ENCODE measurements around the gene LIPE.

The LIPE gene

DNA sequence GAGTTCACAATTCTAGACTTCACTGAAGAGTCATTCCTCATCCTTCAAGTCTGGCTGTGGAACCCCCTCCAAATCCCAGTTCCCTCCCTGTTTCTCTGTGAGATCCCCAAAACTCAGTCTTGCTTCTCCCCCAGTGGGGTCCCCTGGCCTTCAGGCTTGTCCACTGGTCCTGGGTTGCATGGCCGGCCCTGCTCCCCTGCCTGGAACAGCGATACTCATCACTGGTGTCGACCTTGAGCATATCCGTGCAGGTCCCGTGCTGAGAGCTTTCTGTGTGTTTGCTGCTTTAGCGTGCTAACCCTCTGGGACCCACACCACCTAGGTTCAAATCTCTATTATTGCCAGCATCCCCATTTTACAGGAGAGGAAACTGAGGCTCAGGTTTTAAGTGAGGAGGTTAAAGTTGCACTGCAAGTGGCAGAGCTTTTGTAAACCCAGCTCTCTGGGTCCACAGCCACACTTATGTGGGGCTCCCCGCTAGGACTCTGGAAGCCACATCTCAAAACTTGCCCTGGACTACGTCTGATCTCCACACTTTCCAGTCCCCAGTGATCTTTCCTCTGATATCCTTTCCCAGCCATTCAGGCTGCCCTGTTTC lies 15.5 kb downstream of the LIPE start:
- DNase-seq = no peak

DNA sequence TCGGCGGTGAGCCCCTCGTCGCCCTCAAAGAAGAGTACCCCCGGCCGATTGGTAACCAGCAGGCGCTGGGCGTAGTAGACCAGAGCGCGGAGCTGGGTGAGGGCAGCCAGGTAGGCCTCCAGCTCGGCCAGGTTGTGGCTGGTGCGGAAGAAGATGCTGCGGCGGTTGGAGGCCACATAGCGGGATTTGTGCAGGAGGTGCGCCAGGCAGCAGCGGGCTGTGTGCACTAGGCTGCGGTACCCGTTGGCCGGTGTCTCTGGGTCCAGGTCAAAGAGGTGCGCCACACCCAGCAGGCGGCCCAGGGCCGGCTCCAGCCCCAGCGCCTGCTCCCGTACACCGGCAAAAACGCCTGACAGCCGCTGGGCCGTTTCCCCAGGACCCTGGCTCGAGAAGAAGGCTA lies 16.8 kb downstream of the LIPE start:
- DNase-seq = no peak

DNA sequence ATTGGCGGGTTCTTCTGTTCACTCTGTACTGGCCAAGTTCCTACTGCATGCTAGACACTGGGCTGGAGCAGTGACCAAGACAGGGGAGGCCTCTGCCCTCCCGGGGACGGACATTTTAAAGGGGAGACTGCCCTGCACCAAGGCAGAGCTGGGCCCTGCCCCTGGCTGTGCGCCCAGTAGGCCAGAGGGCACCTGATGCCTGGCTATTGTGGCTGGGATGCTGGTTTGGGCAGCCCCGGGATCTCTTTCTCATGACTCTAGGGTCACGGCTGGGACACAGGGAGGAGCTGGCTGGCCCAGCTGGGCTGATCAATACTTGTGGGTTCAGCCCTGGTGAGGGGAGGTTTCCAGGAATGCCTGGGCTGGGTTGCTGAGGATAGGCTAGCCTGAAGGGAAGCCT lies 17.7 kb downstream of the LIPE start:
- DNase-seq = no peak

DNA sequence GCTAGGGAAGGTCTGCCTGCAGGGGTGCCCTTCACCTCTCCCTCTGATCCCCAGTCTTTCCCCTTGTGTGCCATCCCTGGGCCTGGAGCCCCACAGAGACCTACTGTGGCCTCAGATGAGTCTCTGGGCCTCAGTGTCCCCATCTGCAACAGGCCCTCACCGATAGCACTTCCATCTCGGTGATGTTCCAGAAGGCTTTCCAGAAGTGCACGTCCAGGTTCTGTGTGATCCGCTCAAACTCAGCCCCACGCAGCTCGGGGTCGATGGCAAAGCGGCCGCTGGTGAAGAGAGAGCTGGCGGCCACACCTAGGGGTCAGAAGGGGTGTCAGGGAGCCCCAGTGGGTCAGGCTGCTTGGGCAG lies 19.4 kb downstream of the LIPE start:
- DNase-seq = no peak

DNA sequence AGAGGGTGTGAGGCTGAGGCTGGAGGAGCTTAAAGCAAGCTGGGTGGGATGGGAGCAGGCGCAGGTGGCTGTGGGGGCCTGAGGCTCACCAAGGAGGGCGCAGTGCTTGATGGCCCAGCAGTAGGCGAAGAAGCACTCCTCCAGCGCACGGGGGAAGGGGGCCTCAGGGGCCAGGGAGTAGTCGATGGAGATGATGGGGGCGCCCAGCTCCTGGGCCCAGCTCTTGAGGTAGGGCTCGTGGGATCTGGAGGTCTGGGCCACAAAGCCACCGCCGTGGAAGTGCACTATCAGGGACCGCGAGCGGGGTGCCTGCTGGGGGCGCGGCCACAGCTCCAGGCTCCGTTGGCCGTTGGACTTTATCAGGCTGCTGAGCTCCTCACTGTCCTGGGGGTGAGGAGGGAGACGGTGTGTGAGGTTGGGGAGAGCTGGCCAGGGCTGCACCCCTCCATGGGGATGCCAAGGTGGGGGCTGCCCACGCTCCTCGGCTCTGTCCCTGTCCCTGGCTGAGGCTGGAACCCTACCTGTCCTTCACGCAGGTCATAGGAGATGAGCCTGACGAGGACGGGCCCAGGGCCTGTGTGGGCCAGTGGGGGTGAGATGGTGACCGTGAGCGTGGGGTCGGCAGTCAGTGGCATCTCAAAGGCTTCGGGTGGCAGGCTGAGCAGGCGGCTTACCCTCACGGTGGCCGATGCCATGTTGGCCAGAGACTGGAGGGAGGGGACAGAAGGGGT lies 19.9 kb downstream of the LIPE start:
- no peak for DNase-seq

DNA sequence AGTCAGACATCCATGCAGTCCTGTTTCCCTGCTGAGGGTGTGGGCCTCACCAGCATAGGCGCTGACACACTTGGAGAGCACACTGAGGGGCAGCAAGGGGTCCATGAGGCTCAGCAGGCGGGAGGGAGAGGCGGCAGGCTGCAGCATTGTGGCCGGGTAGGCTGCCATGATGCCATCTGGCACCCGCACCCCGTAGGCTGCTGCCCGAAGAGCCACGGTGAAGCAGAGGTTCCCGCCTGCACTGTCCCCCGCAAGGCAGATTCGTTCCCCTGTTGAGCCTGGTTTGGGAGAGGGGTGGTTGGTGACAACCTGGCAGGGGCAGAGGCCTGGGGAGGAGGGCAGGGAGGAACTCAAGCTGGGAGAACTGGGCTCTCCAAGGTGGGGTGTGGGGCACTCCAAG lies 21.1 kb downstream of the LIPE start:
- no peak for DNase-seq

DNA sequence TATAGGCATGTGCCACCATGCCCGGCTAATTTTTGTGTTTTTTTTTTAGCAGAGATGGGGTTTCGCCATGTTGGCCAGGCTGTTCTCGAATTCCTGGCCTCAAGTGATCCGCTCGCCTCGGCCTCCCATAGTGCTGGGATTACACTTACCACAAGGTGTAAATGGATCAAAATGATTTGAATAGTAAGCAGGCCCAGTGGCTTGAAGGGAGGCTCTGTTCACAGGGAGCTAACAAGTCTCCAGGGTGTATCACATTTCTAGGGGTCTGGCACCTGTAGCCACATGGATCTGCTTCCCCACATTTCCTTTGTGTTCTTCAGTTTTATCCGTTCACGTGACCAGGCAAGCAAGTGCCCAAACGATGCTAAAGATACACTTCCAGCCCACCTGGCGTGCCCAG lies 23.6 kb downstream of the LIPE start:
- no peak for DNase-seq

DNA sequence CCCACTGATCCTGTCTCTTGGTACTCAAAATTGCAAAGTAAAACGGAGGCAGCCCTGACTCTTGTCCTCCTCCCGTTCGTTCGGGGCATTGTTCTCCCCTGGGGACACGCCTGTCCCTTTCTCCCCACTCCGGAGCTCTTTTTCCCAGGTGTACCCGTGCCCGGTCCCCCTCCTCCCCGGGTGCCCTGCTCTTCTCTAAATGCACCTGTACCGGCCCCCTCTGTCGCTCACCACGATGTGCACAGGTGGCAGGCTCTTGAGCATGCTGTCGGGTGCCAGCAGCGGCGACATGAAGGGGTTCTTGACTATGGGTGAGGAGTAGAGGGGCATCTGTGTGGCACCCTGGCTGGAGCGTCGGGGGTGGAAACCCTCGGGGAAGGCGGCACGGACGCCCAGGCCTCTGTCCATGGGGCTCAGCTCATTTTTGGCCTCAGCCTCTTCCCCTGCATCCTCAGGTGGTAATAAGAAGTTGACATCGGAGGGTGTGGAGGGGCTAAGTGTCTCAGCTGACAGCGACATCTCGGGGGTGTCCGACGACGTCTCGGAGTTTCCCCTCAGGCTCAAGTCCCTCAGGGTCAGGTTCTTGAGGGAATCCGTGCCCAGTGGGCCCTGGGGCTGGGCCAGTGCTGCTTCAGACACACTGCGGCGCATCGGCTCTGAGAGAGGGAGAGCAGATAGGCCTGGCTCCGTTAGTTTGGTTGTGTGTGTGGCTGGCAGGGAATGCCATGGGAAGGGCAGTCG lies 24.6 kb downstream of the LIPE start:
- no peak for DNase-seq

DNA sequence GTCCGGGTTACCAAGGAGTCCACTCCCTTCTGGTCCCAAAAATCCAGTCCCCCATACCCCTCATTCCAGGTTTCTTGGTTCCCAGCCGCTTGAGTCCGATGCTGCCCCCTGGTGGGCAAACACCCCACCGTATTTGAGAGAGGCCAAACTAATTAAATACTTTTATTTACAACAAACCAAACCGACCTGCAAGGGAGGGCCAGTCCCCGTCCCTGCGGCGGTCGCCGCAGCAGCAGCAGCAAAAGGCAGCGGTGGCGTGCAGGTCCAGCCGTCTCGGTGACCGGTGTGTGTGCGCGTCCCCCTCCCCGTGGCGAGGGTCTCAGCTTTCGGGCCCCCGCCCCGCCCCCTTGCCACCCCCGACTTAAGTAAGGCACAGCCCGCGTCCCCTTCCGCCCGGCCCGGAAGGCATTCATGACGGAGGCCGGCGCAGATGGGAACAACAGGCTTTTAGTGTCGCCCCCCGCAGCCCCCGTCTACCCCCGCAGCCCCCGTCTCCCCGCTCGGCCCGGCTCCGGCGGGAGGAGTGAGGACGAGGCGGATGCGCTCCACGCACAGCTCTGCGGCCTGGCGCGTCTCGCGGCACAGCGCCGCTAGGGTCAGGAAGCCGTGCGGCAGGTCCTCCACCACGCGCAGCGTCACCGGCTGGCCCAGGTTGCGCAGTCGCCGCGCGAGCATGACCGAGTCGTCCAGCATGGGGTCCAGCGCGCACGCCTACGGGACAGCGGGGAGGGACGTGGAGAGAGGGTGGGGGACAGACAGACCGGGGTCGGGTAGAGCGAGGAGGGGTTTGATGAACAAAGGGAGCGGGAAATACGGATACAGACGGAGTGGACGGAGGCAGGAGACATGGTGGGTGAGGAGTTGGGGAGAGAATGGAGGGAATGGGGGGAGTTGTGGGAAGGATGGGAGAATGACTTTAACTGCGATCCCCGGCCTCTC lies 25.6 kb downstream of the LIPE start:
- peak; percentile 59 to 77 (median 70) for DNase-seq

DNA sequence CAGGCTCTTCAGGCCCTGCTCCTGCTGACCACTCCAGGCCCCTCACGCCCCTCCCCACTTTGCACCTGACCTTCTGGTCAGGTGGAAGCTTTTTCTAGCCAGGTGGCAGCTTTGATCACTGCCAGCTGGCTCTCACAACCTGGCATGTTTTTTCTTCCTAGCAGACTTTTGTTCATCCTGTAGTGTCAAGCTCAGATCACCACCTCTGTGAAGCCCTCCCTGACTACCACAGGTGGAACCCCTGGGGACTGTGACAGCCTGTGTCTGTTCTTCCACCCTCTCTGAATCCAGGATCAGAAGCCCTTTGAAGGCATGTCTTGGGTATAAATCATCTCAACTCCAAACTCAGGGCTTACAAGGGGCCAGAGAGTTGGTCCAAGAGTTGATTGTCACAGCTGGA lies 26.8 kb downstream of the LIPE start:
- DNase-seq = no peak

DNA sequence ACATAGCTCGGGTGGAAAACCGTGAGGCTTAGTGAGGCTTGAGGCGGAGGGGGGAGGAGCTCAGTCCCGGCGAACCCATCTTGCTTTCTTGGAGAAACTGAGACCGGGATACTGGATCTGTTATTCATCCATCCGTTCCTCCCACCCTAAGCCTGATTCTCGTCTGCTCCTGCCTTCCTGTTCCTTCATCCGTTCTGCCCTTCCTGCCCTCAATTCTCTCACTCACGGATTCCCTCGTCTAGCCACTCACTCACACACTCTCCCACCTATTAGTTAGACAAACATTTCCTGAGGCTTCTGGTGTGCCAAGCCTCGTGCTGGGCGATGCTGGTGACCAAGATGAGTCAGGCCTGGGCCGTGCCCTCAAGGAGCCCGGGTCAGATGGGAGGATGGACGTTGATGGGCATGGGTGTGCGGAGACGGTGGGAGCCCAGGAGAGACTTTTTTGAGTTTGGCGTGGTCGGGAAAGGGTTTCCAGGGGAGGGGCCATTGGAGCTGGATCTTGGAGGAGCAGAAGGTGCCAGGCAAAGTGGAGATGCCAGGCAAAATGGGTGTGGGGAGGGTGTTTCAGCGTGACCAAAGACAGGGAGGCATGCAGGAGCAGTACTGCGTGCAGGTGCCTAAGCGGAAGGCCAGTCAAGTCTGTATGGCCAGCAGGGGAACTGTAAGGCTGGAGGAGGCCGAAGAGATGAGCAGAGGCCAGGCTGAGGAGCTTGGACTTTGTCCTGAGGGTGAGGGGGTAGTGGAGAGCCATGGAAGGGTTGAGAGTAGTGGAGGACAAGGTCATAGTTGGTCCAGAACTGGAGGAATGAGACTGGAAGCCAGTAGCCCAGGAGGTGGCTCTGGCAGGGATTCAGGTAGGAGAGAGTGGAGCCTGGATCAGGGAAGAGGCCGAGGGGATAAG lies 29.7 kb downstream of the LIPE start:
- no peak for DNase-seq

DNA sequence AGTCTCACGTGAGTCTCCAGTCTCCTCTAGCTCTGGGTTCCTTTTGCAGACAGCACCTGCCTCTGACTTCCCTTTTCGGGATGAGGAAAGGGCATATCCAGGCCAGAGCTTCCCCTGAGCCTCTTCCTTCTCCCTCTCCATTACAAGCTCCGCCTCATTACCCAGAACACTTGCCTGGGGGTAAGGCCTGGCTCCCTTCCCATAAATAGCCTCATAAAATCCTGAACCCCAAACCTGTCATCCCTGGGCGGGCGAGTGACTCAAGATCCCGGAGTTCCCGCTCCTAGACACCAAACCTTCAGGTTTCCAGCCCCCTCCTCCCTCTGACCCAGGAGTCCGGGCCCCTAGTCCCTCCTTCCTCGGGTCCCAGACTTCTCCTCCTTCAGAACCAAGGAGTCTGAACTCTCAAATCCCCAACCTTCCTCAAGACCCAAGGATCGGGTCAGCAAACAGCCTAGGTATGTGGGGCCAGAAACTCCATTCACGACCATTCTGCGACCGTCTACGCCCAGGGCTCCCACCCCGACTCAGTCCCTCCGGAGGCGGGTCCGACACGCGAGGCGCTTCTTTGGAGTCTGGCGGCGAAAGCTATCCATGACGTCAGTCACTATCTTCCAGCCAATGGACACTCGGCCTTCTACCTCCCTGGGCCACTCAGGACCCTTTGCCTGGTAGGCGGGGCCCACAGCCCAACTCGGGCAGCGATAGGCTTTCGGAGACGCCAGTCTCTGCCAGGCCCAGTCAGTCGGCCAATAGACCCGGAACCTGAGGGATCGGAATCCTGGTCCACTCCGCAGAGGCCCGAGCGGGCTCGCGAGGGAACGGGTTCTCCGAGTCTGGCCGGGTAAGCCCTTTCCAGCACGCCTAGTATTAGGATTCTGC lies 30.6 kb downstream of the LIPE start:
- DNase-seq = peak; percentile 78 to 98 (median 80)

DNA sequence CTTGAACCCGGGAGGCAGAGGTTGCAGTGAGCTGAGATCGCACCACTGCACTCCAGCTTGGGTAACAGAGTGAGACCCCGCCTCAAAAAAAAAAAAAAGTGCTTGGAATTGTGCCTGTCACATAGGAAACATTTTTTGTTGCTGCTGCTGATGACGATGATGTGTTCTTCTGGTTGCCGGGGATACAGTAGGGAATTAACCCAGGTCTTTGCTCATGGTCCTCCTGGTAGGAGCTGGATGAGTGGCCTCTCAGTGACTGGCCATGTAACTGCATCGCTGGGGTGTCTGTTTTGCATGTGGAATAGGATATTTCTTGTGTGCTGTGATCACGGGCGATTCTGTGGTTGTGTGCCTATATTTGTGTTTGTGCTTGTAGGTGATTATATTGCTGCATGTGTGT lies 32.4 kb downstream of the LIPE start:
- no peak for DNase-seq

DNA sequence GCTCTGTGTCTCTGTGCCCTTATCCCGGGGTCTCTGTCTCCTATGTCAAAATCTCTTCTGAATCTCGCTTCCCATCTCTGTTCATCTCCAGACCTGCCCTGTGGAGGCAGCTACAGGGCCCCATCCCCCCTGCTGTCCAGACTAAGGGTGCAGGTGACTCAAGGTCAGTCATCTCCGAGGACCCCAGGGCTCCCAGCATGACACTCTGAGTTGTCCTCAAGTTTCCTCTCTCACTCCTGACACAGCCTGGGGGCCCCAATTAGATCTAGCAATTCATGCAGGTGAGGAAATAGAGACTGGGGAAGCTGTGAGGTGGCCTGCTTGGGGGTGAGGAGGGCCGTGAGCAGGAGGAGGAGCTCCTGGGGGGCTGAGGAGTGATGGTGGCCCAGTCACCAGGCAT lies 35.0 kb downstream of the LIPE start:
- no peak for DNase-seq

DNA sequence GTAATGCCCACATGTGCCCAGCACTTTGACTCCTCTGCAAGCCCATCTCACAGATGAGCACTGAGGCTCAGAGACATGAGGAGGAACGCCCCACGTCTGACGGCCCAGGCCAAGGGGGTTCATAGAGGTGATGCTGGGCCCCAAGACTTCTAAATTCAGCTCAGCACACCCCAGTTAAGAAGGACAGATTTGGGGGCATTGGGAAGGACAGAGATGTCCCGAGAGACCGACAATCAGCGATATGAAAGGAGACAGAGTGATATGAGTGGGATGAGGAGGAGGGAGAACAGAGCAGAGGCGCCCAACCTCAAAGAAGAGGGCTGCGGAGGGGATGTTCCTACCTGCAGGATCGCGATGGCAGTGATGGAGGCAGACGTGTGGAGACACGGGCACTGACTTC lies 37.3 kb downstream of the LIPE start, which contains the start of gene CNFN:
Gene CNFN (minus strand): TSS at position 399 of the 400 bp plus-strand sequence. CDS start 1,260 bp downstream, outside the sequence.
- no peak for DNase-seq

DNA sequence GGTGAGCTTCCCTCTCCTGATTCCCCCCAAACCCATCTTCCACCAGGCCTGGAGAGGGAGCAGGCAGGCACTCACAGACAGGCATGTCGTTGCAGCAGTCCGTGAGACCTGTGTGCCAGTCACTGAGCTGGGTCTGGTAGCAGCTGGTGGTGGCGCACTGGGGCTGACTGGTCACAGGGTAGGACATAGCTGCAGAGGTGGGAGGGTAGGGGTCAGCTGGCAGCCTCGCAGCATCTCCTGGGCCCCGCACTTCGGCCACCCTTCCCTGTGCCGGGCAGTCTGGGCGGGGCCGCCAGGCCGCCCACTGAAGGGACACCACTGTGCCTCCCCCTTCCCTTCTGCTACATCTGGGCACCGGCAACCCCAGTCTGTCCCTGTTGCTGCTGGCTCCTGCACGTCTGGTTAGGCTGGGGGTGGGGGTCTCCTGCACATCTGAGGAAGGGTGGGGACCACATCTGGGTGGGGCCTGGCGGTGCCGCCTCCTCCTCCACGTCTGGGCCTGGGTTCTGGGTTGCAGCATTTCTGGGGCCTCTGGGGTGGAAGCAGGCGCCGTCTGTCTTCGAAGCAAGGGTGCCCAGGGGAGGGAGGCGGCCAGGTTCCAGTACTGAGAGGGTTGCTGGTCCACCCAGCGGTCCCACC lies 38.2 kb downstream of the LIPE start:
- no peak for DNase-seq

DNA sequence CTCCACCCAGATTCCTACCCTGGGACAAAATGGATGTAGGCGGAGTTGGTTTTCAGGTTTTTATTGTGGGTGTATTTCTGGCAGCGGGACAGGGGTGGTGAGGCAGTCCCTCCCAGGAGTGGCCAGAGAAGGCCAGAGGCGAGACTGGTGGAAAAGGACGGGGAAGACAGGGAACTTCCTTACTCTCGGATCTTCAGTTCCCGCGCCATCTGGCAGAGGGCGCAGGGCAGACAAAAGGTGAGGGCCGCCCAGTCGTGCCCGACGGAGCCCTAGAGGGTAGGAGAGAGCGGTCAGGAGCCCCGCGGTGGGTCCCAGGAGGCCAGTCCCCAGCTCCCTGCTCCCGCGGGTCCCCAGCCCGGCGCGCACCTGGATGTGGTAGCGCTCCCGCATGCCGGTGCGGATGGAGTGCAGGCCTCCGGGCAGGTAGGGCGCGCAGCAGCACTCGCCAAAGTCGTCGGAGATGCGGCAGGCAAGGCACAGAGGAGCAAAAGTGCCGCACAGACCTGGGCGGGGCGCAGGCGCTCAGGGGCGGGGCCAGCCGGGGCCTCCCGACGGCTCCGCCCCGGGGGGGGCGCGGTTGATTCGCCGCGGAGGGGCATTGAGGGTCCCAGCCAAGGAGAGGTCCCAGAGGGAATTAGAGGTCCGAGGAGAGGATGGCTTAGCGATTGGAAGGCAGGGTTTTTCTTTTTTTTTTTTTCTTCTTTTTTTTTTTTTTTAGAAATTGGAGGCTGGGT lies 40.0 kb downstream of the LIPE start:
- peak; percentile 35 to 59 (median 52) for DNase-seq

DNA sequence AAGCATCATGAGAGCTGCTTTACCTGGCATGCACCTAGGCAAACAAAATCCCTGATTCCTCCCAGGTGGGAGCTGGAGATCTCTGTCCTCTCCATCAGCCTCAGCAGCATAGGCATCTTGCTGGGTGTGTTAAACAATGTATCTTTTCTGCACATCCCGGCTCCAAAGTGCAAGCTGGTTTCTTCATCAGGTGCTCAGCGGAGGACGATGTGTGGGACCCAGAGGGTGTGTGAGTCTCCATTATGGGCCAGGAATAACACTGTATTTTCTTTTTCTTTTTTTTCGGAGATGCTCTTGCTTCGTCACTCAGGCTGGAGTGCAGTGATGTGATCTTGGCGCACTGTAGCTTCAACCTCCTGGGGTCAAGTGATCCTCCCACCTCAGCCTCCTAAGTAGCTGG lies 47.0 kb downstream of the LIPE start:
- DNase-seq = no peak

Measured in T-helper 1 cell (primary cell).